Measurements from ENCODE around the gene IFI35. TPM values are rescaled to one million over a fixed set of nuclear protein-coding genes. Genes with fewer than 3 reads are reported as not detected.
A peak's percentile ranks its signal among the peaks of the same experiment; 100 is the strongest.
"Not testable (repeated sequence)": the region's sequence is repeated elsewhere in the genome, so short reads cannot be mapped to it uniquely, and the experiment has no call there.

IFI35 gene
- total RNA-seq, 1 experiment from 2014 or later, result 19.7 TPM

DNA sequence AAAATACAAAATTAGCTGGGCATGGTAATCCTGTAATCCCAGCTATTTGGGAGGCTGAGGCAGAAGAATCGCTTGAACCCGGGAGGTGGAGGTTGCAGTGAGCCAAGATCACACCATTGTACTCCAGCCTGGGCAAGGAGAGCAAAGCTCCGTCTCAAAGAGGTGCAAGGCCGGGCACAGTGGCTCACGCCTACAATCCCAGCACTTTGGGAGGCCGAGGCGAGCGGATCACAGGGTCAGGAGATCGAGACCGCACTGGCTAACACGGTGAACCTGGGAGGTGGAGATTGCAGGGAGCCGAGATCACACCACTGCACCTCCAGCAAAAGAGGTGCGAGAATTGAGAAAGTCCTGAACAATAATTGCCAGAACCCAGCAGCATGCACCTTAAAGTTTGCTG lies 5.7 kb upstream of the IFI35 start:
- DNase-seq; CTCF ChIA-PET; H3K4me3 ChIP-seq; intact Hi-C loops (cut with micrococcal nuclease; ENCODE audit: unreplicated experiment); H3K27me3 ChIP-seq (ENCODE audit: insufficient read depth, low read depth); H3K9me3 ChIP-seq (ENCODE audit: insufficient read depth, low read depth); H3K9me2 ChIP-seq (ENCODE audit: insufficient read depth); H2AFZ ChIP-seq; BruUV-seq (replicated peaks): not testable (repeated sequence)
- H3K79me2 ChIP-seq (ENCODE audit: low read depth), result peaks cover 34% of the 10 kb centered on the region
- H3F3A ChIP-seq (ENCODE audit: insufficient read depth, low read depth), result peaks cover 83% of the 10 kb centered on the region
- H3K4me2 ChIP-seq, result 0 out of 2 replicates have a peak overlapping the region, but pooled peaks have one; percentile 30
- H3K27ac ChIP-seq, result peak overlapping the region; percentile 21; the same call in 1 of the 2 replicates
- H3K4me1 ChIP-seq (replicated peaks; ENCODE audit: insufficient read depth), result peaks cover 33% of the 10 kb centered on the region
- peaks cover 50% of the 10 kb centered on the region for H3K36me3 ChIP-seq (ENCODE audit: low read depth)
- peaks cover 25% of the 10 kb centered on the region for H4K20me1 ChIP-seq (ENCODE audit: insufficient read depth)
- POLR2A ChIA-PET (ENCODE audit: unreplicated experiment), result interaction anchor here (0.7 to 0.9 kb wide), 2 partner anchors 234 to 569 kb away, joined by 4 to 5 read pairs; no protein-coding TSS in a partner anchor

DNA sequence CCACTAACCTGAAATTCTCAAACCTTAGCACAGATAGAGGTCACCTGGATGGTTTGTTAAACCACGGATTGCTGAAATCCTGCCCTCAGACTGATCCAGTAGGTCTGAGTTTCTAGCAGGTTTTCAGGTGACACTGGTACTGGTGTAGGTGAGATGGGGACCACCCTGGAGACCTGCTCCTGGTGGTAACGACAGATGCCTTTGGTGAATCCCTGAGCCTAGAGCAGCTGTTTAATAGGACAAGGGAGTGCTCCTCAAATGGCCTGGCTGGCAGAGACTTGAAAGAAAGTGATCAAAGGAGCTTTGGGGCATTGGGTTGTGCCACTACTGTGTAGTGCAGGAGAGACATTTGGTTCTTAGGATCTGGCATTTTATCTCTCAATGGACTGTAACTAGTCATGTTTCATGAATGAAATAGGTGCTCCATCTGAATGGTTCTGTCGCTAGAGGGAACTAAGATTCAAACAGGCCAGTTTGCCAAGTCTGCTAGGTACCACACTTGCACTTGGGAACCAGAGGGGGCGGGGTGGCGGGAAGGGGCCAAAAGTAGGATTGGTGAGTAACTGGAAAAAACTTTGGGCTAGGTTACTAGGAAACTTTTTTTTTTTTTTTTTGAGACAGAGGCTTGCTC lies 2.9 kb upstream of the IFI35 start:
- BruUV-seq (replicated peaks), result no TSS peak
- Histone ChIP-seq H3K4me1 (replicated peaks; ENCODE audit: insufficient read depth) (peaks cover 34% of the 10 kb centered on the region), H3F3A (ENCODE audit: insufficient read depth, low read depth) (peaks cover 85% of the 10 kb centered on the region), H3K9me3 (ENCODE audit: insufficient read depth, low read depth) (no peaks in the 10 kb centered on the region), H2AFZ (no peak overlapping the region), H3K27me3 (ENCODE audit: insufficient read depth, low read depth) (no peaks in the 10 kb centered on the region), H4K20me1 (ENCODE audit: insufficient read depth) (peaks cover 25% of the 10 kb centered on the region), H3K79me2 (ENCODE audit: low read depth) (peaks cover 30% of the 10 kb centered on the region), H3K36me3 (ENCODE audit: low read depth) (peaks cover 49% of the 10 kb centered on the region), H3K27ac (peak overlapping the region; percentile 48), H3K4me2 (no peak overlapping the region), H3K4me3 (no peak overlapping the region), H3K9me2 (ENCODE audit: insufficient read depth) (no peaks in the 10 kb centered on the region)
- intact Hi-C loops (cut with micrococcal nuclease; ENCODE audit: unreplicated experiment), result no loop called here
- peak; percentile 46 to 77 for DNase-seq
- POLR2A ChIA-PET (ENCODE audit: unreplicated experiment), result interaction anchor here (0.7 kb wide), 1 partner anchor 673 kb away, joined by 6 read pairs; no protein-coding TSS in a partner anchor
- CTCF ChIA-PET, result no interaction called here
- TF ChIP-seq, protein P1, sequence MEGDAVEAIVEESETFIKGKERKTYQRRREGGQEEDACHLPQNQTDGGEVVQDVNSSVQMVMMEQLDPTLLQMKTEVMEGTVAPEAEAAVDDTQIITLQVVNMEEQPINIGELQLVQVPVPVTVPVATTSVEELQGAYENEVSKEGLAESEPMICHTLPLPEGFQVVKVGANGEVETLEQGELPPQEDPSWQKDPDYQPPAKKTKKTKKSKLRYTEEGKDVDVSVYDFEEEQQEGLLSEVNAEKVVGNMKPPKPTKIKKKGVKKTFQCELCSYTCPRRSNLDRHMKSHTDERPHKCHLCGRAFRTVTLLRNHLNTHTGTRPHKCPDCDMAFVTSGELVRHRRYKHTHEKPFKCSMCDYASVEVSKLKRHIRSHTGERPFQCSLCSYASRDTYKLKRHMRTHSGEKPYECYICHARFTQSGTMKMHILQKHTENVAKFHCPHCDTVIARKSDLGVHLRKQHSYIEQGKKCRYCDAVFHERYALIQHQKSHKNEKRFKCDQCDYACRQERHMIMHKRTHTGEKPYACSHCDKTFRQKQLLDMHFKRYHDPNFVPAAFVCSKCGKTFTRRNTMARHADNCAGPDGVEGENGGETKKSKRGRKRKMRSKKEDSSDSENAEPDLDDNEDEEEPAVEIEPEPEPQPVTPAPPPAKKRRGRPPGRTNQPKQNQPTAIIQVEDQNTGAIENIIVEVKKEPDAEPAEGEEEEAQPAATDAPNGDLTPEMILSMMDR (conservative IDR thresholded peaks at IDR 0.05), result no peak

DNA sequence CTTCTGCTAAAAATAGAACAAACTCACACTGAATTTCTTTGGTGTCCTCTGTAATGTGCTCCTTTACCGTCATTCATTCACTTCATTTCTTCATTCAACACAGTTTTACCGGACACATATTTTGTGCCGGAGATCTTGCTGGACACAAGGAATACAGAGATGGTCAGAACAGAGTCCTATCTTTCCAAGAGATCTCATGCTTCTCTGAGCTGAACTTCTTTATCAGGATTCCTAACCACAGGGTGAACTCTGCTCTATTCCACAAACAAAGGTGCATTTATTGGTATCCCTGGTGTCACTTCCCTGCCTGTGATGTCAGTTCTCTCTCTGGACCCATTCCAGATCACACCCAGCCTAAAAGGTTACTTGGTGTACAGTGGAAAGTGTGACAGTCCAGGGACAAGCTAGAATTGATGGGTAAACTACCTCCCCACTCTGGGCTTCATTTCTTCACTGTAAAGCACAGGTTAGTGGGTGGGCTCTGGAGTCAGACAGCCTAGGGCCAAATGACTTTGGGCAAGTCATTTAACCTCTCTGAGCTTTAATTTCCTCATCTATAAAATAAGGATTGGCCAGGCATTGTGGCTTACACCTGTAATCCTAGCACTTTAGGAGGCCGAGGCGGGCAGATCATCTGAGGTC lies 4.2 kb downstream of the IFI35 start:
- Histone ChIP-seq H3K27me3 (ENCODE audit: insufficient read depth, low read depth) (no peaks in the 10 kb centered on the region), H3K79me2 (ENCODE audit: low read depth) (peaks cover 6% of the 10 kb centered on the region; the same call in 1 of the 2 replicates), H2AFZ (no peak overlapping the region), H3F3A (ENCODE audit: insufficient read depth, low read depth) (peaks cover 46% of the 10 kb centered on the region), H3K36me3 (ENCODE audit: low read depth) (0 out of 2 replicates have a peak, but pooled peaks cover 8% of the 10 kb centered on the region), H3K9me2 (ENCODE audit: insufficient read depth) (no peaks in the 10 kb centered on the region), H3K4me3 (peak overlapping the region; percentile 38; the same call in 1 of the 2 replicates), H3K27ac (peak overlapping the region; percentile 66), H4K20me1 (ENCODE audit: insufficient read depth) (no peaks in the 10 kb centered on the region), H3K4me1 (replicated peaks; ENCODE audit: insufficient read depth) (peaks cover 42% of the 10 kb centered on the region), H3K4me2 (peak overlapping the region; percentile 67), H3K9me3 (ENCODE audit: insufficient read depth, low read depth) (no peaks in the 10 kb centered on the region)
- peak; percentile 57 to 92 for DNase-seq
- BruUV-seq (replicated peaks), result no TSS peak
- ChIA-PET POLR2A (ENCODE audit: unreplicated experiment) (interaction anchor here (0.6 to 0.8 kb wide), 3 partner anchors 13 to 344 kb away, joined by 3 to 8 read pairs (median 7); partner anchors contain the start of genes BRCA1 and RPL27), CTCF (interaction anchor here (0.6 kb wide), 1 partner anchor 43 kb away, joined by 3 read pairs; no protein-coding TSS in a partner anchor)
- TF ChIP-seq, protein P1 (conservative IDR thresholded peaks at IDR 0.05), result no peak
- no peak for TF ChIP-seq EZH2 (IDR thresholded peaks at IDR 0.05; ENCODE audit: low read depth)
- intact Hi-C loops (cut with micrococcal nuclease; ENCODE audit: unreplicated experiment), result no loop called here

All from PC-9 (cell line).